AG20443 (cell line): ENCODE data around the gene CCNJL.

Source experiments
- DNase-seq: peaks from one replicate; pipeline ENCODE4 v3.0.0; 2012; ENCODE audit warnings: low spot score, mixed read lengths

Gene CCNJL

DNA sequence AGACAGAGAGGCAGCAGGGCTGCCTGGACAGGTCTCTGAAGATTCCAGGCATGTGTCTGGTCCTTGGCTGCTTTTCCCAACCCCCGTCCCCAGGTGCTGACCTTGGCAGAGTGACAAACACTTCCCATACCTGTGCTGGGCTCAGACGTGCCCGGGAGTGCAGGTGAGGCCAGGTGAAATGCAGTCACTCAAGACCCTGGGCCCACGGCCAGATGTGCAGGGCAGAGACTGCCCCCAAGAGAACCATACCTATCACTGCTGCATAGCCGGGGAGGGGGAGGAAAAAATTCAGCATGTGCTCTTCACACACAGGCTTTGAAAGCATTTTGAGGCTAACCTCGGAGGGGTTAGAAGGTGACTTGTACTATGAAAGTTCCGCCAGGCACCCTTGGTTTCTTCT, 22.6 kb downstream of the CCNJL start:
- no peak for DNase-seq

DNA sequence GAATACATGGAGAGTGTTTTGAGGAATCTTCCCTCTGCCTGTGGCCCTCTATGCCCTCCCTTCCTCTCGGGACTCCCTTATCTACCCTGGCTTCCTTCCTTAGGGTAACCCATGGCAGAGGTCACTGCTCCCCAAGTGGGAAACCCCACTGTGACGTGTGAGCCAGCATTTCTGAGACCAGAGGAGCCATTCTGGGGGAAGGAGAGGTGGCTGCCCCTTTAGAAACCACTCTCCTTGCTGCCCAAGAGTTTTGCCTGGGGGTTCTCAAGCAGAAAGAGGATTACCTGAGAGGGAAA, 23.1 kb downstream of the CCNJL start:
- DNase-seq, result no peak

DNA sequence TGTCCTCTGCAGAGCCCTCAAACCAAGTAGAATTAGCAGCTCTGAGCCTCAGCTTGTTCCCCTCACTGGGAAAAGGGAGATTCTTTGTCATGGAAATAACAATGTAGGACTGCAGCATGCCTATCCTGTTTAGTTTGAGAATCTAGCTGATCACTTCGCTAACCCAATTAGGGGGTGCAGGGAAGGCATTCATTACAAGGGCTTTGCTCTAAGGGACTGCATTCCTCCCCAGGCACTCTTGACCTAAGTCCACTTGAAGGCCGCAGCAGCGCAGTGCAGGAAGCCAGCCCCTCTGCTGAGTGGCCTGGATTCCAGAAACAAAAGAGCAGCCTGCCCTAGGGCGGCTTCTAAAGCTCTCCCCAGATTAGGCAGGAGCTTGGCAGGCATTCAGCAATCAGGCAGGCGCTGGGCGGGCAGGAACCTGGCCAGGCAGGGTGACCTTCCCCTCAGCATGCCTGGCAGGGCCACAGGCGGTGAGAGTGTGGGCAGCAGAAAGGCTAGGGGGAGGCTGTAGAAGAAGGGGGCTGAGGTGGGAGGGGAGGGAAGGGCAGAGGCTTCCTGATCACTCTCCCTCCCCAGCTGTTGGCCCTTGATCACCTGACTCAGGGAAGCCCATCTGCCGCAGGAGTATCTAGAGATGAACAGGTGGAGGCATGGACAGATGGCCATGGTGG, 24.8 kb downstream of the CCNJL start:
- DNase-seq, result no peak

DNA sequence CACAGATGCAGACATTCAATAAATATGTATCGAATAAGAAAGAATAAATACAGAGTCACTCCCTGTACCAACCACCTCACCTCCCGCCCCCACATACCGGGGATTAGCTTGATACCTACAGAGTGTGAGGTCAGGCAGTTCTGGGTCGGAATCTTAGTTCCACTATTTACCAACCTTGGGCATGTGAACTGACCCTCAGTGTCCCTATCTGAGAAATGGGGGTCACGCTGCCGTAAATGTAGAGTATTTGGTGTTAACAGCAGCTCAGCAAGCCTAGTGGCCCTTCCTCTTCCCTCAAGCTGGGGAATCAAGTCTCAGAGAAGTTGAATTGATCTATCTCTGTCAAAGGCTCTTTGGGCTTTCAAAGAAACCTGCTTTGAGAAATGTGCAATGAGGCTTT, 25.4 kb downstream of the CCNJL start:
- no peak for DNase-seq

DNA sequence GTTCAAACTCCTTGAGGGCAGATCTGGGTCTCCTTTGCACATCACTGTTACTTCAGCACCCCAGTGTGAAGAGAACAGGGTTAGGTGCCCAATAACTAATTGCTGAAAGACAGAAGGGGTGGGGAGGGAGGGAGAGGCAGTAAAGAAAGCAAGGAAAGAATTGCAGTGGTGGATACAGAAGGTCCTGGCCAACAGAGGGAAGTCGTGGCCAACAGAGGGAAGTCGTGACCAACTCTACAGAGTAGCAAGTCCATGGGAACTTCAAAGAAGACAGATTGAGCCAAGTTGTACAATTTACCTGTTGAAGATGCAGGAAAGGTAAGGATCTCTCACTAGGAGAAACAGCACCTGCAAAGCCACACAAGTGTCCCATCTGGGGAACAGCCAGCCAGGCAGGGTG, 27.0 kb downstream of the CCNJL start:
- DNase-seq, result no peak

DNA sequence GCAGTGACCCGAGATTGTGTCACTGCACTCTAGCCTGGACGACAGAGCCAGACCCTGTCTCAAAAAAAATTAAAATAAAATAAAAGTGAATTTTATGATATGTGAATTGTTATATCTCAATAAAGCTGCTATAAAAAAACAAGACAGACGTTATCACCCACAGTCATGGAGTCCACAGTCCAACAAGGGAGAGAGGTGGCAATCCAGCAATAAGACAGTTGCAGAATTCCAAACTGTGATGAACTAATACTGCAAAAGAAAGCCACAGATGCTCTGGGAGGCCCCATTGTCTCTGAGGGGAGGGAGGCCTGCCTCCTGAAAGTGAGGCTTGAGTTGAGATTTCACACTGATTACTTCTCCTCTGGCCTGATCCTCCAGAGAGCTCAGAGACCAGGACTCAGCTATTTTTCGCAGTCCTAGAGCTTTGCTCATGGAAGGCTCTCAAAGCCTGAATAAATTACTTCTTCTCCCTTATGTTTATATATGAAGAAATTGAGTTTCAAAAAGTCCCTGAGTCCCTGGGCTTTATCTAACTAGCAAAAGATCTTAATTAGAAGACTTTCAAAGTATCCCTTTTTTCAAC, 28.0 kb downstream of the CCNJL start:
- no peak for DNase-seq

DNA sequence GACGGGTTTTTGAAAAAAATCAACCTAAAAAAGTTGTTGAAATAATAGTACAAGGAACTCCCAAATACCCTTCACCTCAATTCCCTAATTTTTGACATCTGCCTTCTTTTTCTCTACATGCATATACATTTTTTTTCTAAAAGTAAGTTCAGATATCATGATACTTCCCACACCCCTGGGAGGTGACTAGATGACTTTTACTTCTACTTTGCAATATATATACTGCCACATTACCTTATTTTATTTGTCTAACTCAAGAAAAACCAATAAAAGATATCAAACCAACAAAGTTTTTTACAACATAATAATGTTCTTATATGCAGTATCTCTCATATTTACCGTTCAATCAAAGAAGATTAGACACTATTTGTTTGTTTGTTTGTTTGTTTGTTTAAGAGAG, 31.1 kb downstream of the CCNJL start:
- no peak for DNase-seq

DNA sequence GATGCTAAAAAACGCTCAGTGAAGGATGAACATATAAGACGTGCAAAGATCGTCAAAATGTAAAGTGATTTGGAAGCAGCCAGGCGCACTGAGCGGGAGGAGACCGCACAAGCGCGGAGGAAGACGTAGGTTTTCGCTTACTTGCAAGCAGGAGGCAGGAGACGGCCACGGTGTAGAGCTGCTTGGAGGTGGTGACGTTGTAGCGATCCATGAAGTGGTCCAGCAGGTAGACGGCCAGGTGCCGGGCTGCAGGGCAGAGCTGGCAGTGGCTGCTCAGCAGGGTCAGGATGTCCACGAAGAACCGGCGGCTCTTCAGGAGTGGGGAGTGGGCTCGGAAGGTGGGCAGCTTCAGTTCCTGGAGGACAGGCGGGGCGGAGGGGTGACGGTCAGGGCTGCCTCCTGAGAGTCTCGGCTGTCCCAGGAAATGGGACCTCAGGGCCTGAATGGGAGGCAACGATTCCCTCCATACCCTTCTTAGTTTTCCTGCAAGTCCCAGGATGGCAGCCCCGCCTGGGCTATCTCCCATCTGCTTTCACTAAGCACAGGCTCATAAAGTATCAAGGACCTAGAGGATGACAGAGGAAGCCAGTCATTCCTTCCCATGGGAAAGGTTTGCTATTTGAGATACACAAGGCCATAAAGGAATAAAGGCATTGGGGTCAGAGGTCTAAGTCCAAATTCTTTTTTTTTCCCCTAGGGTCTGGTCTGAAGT, 31.8 kb downstream of the CCNJL start:
- no peak for DNase-seq

DNA sequence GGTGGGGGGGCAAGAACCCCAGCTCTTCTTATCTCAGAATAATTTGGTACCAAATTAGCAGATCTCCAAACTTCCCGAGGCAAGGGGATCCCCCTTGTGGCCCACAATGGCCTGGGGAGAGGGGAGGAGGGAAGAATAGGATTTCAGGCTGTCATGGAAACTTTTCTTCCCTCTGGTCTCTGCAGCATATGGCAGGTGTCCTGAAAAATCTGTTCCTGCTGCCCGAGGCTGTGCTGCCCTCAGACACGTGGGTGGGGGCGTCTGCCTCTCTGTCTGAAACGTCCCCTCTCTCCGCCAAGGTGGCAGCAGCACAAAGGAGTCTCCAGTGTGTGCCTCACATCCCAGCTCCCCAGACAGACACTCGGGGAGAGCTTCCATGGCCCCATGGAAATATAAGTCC, 34.0 kb downstream of the CCNJL start:
- DNase-seq, result no peak

DNA sequence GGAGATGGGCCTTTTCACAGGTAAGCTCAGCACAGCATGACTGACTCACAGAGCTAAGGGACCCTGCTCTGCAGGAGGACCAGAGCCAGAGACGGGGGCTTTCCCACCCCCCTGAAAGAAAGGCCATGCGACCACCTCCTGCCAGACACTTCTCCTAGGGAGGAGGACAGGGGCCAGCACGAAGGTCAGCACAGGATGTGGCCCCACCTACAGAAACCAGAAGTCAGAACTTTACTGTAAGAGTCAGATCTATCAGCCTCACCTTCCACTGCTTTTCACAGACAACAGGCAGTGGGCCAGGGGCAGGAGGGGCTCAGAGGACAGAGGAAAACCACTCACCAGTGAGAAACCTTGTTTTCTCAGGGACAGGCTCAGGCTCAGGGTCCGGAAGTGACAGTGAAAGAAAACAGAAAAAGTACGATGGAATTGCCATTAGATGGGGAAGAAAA, 37.9 kb downstream of the CCNJL start:
- no peak for DNase-seq

DNA sequence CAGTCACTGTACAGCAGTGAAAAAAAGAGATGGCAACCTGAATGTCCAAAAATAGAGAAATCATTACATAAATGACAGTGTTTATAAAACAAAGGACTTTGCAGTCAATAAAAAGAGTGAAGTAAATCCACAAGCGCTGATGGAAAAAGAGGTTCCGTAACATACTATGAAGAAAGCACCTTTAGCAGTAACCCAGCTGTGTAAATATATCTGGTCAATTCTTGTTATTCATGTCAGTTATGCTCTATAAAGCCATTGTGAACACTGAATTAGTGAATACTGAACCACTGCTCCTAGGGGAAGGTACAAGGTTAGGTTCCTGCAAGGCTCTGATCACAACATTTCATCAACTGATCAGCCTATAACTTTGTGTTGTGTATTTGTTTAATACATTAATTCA, 39.5 kb downstream of the CCNJL start:
- no peak for DNase-seq

DNA sequence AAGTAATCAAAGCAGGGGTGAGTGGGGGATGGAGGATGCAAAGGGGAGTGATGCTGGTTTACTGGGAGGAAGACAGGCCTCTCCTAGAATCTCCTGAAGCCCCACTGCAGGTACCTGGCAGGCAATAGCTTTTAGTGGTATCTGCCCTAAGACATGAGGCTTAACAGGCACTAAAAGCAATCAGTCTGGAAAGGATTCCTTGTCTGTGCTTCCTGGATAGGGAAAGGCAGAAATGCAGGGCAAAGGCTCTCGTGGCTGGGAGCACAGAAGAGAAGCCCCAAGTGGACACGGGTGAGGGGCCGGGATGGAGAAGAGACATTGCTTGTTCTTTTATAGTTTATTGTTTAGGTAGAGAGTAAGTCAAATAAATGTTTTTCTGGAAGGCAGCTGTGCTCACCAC, 40.1 kb downstream of the CCNJL start:
- DNase-seq, result no peak

DNA sequence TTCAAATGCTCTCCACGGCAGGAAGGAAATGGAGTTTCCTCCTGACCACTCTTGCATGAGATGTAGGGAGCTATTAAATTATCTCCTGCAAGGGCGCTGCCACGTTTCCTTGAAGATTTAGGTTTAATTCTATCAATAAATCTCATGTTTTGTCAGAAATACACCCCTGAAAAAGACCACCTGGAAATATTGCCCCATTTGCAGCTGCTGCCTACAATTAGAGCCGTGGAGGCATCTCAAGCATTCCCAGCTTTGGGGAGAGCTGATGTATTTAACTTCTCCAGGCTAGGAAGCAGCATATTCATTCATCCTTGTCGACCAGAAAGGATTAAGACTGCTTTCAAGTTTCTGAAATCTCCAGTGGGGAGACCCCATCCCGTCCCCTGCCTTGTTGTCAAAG, 40.5 kb downstream of the CCNJL start:
- DNase-seq, result no peak

DNA sequence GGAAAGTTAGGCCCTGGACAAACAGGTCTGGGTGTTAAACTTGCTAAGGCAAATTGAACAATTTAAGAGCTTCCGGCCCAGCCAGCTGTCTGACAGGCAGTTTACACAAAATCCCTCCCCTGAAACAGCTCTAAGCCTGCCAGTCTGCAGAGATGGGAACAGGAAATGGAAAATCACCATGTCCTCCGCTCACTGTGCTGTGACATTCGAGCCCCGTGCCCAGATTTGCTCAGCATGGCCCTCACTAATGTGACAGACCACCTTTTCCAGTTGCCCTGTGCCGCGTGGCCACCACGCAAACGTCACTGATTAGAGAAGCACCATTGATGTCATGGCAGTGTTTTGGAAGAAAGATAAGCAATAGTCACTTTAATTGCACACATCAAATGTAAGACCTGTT, 41.0 kb downstream of the CCNJL start:
- no peak for DNase-seq

DNA sequence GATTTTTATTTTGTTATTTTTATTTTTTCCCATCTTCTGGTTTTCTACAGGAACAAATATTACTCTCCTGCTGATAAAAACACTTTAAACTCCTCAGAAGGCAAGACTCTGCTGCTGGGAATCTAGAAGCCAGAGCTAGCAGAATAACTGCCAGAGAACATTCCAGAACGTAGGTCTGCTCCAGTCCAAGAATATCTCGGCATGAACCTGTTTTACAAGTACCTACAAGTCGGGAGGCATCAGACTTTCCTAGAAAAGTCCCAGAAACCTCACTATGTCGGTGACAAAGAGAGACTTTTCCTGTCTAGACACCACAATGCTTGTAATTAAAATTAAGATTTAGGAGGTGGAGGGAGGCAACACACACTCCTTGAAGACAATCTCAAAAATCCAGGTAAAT, 41.7 kb downstream of the CCNJL start:
- no peak for DNase-seq

DNA sequence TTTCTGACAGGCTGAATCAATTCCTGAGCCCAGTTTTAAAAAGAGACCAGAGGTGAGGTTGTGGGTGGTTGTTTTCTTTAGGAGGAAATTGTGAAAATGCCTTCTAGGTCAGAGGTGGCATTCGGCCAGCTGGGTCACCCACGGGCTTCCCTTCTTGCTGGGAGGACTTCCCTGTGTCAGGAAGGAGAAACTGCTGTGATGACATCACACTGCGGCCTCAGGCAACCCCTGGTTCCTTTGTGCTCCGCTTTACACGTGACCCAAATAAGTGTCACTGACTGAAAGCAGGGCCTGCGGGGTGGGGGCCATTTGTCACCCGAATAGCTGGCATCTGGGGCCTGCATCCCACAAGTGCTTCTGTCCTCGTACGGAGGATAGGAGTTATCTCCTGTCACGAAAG, 43.3 kb downstream of the CCNJL start:
- peak; percentile 73 for DNase-seq

DNA sequence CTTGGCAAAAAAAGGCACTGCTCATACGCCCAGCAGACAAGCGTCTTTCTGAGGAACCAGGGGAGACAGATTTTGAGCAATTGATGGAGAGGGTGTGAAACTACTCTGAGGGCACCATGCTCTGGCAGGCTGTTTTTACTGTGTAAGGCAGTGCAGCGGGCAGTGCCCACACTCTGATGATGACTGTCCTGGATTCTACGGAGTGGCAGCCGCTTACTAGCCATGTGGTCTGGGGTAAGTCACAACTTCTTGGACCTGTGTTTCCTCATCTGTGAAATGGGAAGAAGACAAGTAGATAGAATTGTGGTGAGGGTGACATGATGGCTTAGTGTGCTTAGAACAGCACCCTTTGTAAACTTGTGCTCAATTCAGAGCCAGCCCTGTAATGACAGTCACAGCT, 44.2 kb downstream of the CCNJL start:
- DNase-seq, result no peak

DNA sequence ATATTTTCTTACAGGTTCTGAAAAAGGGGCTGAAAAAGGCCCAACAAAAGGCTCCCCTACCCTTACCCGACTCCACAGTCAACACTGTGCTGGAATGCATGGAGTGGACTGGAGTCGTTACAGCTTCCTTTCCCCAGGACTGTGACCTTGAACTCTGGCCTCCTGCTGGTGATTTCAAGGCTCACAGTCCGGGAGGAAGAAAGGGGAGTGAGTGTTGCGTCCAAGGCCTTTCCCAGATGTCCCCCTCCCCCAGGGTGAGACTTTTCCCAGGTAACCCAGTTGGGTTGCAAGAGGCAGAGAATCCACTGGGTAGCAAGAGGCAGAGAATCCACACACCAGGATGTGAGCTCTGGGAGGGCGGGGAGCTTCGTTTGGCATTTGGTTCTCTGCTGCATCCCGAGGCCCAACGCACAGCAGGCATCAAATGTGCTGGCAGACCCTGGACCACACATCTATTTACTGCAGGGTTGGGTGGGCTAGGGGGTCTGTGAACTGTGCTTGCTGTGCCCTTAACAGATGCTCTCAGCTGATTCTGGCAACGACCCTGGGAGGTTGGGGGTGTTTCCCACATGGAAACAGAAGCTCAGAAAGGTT, 45.5 kb downstream of the CCNJL start:
- no peak for DNase-seq

DNA sequence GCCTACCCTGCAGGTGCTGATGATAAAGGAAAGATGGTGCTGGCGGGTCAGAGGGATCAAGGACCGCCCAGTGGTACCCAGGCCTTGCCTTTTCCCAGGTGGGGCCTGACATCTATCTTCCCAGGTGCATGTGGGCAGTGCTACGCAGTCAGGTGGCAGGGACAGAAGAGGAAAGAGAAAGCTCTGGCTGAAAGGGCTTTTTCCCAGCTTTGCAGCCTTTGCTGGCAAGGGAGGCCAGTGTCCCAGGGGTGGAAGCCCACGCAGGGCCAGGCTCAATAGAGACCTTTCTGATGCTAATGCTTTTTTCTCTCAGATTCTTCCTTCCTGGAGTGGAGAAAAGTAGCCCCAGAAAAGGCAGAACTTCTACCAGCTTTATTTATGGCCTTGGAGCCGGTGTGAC, 46.3 kb downstream of the CCNJL start:
- no peak for DNase-seq

DNA sequence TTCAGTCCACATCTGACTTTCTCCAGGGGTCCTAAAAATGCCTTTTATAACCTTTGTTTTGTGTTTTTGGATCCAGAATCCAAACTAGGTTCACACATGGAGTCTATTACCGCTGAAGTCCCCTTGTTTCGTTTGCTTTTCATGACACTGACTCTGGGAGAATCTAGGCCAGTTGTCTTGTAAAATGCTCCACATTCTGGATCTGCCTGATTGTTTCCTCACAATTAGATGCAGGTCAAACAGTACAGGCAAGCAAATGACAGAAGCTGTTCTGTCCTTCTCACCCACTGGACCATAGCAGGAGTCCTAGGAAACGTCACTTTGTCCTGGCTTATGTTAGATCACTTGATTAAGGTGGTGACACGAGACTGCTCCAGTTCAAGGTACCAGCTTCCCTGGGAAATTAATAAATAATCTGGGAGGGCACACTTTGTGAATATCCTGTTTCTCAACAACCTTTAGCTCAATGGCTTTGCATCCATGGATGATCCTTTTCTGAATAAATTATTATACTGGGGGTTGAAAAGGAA, 49.0 kb downstream of the CCNJL start:
- no peak for DNase-seq

DNA sequence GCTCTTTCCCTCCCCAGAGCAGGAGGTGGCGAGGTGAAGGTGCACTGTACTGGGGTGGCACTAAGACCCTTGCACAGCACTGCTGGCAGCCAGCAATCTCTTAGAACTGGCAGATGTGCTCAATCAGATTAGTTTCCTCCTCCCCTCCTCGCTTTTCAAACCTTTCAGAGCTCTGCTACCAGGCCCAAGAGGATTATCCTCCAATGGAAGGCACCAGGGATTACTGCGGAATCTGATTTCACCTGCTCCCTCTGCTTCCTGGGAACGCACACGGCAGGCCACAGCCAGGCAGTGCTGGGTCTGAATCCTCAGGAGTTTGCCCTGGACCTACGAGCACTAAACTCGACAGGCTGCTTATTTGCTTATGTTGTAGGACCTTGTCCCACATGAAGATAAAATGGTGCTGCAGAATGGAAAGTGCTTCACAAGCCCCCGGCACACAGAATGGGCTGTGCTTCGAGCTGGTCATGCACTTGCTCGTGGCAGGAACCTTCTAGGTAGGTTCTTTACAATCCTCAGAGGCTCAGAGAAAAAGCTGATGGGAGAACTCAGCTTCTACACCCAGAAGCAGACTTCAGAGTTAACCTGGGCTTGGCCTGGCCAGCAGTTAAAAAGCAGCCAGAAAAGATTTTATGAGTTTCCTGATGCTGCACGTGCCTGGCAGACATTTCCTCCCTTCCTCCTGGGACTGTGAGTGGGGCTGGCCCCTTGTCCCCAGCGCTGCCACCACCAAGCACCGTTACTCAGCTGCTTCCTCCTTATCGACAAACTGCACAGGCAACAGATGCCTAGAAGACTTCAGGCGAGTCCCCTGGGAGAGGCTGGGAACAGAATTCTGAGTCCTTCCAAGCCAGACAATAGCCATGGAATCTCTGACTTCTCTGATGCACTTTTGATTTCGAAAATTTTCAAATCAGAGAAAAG, 50.0 kb downstream of the CCNJL start:
- peak; percentile 32 for DNase-seq
